Loucy (cell line): ENCODE results near the gene SETD3.

ENCODE experiments used
- H2AFZ ChIP-seq: fragments of 200-600 bp; sonication (generic); 2 replicates; pipeline ENCODE4 v1.6.0; 2016; ENCODE audit warnings: antibody characterized with exemption, mild to moderate bottlenecking, low read length, moderate library complexity
- H3F3A ChIP-seq: fragments of 200-600 bp; 2 replicates; pipeline ENCODE4 v1.6.0; 2016; ENCODE audit warnings: antibody characterized with exemption, low read depth, mild to moderate bottlenecking
- H3K27me3 ChIP-seq: fragments of 200-600 bp; sonication (generic); 2 replicates; pipeline ENCODE4 v1.6.1; 2014; ENCODE audit warnings: low read length, mild to moderate bottlenecking; ENCODE audit not compliant: insufficient read depth, poor library complexity, severe bottlenecking
- H3K36me3 ChIP-seq: fragments of 200-600 bp; sonication (generic); 2 replicates; pipeline ENCODE4 v1.6.1; 2016; ENCODE audit warnings: low read length; ENCODE audit not compliant: insufficient read depth
- H3K4me1 ChIP-seq: fragments of 200-600 bp; sonication (generic); 2 replicates; pipeline ENCODE4 v1.5.1; 2014; ENCODE audit warnings: low read length, mild to moderate bottlenecking; ENCODE audit not compliant: insufficient read depth, poor library complexity, severe bottlenecking
- H3K4me2 ChIP-seq: fragments of 200-600 bp; sonication (generic); 2 replicates; pipeline ENCODE4 v1.6.0; 2014; ENCODE audit warnings: antibody characterized with exemption, low read length, low read depth, mild to moderate bottlenecking; ENCODE audit not compliant: poor library complexity, severe bottlenecking
- H3K4me3 ChIP-seq: fragments of 200-600 bp; sonication (generic); 2 replicates; pipeline ENCODE4 v1.5.1; 2014; ENCODE audit warnings: low read length, mild to moderate bottlenecking, mixed read lengths; ENCODE audit not compliant: poor library complexity, severe bottlenecking
- H3K79me2 ChIP-seq: fragments of 200-600 bp; sonication (generic); 2 replicates; pipeline ENCODE4 v1.6.1; 2014; ENCODE audit warnings: low read length; ENCODE audit not compliant: insufficient read depth
- H3K9ac ChIP-seq: fragments of 200-600 bp; sonication (generic); 2 replicates; pipeline ENCODE4 v1.6.0; 2014; ENCODE audit warnings: mild to moderate bottlenecking, low read depth, low read length, moderate library complexity; ENCODE audit not compliant: poor library complexity, severe bottlenecking
- H3K9me2 ChIP-seq: fragments of 200-600 bp; sonication (generic); replicated peaks from 2 replicates; pipeline ENCODE4 v1.6.1; 2016; ENCODE audit warnings: low read depth, low read length, mixed read lengths
- H3K9me3 ChIP-seq: fragments of 200-600 bp; sonication (generic); 2 replicates; pipeline ENCODE4 v1.6.1; 2014; ENCODE audit warnings: mild to moderate bottlenecking, antibody characterized with exemption, low read length, low read depth; ENCODE audit not compliant: insufficient read depth
- H4K20me1 ChIP-seq: fragments of 200-600 bp; sonication (generic); 2 replicates; pipeline ENCODE4 v1.6.0; 2014; ENCODE audit warnings: antibody characterized with exemption, low read length, mild to moderate bottlenecking; ENCODE audit not compliant: insufficient read depth, poor library complexity, severe bottlenecking
- CTCF ChIP-seq: fragments of 200-600 bp; sonication (generic); conservative IDR thresholded peaks from 2 replicates; pipeline ENCODE4 v1.5.1; 2014; ENCODE audit warnings: mild to moderate bottlenecking, antibody characterized with exemption, low read length
- EZH2phosphoT487 ChIP-seq: fragments of 200-600 bp; IDR thresholded peaks from 2 replicates; pipeline ENCODE4 v1.6.1; 2018; ENCODE audit warnings: antibody characterized with exemption, mild to moderate bottlenecking, moderate library complexity, borderline replicate concordance

Gene SETD3

GRCh38 chr14:99497894-99498293 is 17.2 kb upstream of the SETD3 start:
- no peak overlapping the region for H3K4me2 ChIP-seq
- peaks cover 94% of the 10 kb centered on the region; the same call in 1 of the 2 replicates for H3K36me3 ChIP-seq
- no peaks in the 10 kb centered on the region for H3K27me3 ChIP-seq
- TF ChIP-seq CTCF: no peak
- H3K9me2 ChIP-seq: no peaks in the 10 kb centered on the region
- H3K4me1 ChIP-seq: no peaks in the 10 kb centered on the region
- H4K20me1 ChIP-seq: peaks cover 5% of the 10 kb centered on the region
- H3K9ac ChIP-seq: no peak overlapping the region
- H2AFZ ChIP-seq: no peak overlapping the region
- peaks cover 16% of the 10 kb centered on the region for H3K79me2 ChIP-seq
- H3K9me3 ChIP-seq: no peaks in the 10 kb centered on the region
- no peaks in the 10 kb centered on the region for H3F3A ChIP-seq
- H3K4me3 ChIP-seq: no peak overlapping the region

GRCh38 chr14:99497341-99497740 is 16.7 kb upstream of the SETD3 start:
- no peaks in the 10 kb centered on the region for H3K27me3 ChIP-seq
- no peaks in the 10 kb centered on the region for H3K4me1 ChIP-seq
- no peak overlapping the region for H3K4me2 ChIP-seq
- H3K4me3 ChIP-seq: no peak overlapping the region
- peaks cover 21% of the 10 kb centered on the region for H3K79me2 ChIP-seq
- peaks cover 94% of the 10 kb centered on the region; the same call in 1 of the 2 replicates for H3K36me3 ChIP-seq
- no peaks in the 10 kb centered on the region for H3F3A ChIP-seq
- H4K20me1 ChIP-seq: peaks cover 5% of the 10 kb centered on the region
- H3K9me3 ChIP-seq: no peaks in the 10 kb centered on the region
- H3K9ac ChIP-seq: no peak overlapping the region
- TF ChIP-seq EZH2phosphoT487 (no peak), CTCF (no peak)
- no peak overlapping the region for H2AFZ ChIP-seq
- H3K9me2 ChIP-seq: no peaks in the 10 kb centered on the region

GRCh38 chr14:99484106-99484505 is 3.4 kb upstream of the SETD3 start:
- H3K9ac ChIP-seq: peak overlapping the region; percentile 82
- peaks cover 80% of the 10 kb centered on the region for H4K20me1 ChIP-seq
- H3K27me3 ChIP-seq: no peaks in the 10 kb centered on the region
- H3K4me2 ChIP-seq: peak overlapping the region; percentile 91
- peak overlapping the region; percentile 95 for H3K4me3 ChIP-seq
- no peaks in the 10 kb centered on the region for H3K36me3 ChIP-seq
- no peaks in the 10 kb centered on the region for H3K9me3 ChIP-seq
- H3K4me1 ChIP-seq: peaks cover 32% of the 10 kb centered on the region
- H3K79me2 ChIP-seq: peaks cover 86% of the 10 kb centered on the region
- no peak overlapping the region for H2AFZ ChIP-seq
- no peaks in the 10 kb centered on the region for H3F3A ChIP-seq
- H3K9me2 ChIP-seq: no peaks in the 10 kb centered on the region
- TF ChIP-seq EZH2phosphoT487 (no peak), CTCF (no peak)
